Measurements from ENCODE around the gene CHCHD1.
"Not testable (repeated sequence)": the region's sequence is repeated elsewhere in the genome, so short reads cannot be mapped to it uniquely, and the experiment has no call there.

CHCHD1 gene

DNA sequence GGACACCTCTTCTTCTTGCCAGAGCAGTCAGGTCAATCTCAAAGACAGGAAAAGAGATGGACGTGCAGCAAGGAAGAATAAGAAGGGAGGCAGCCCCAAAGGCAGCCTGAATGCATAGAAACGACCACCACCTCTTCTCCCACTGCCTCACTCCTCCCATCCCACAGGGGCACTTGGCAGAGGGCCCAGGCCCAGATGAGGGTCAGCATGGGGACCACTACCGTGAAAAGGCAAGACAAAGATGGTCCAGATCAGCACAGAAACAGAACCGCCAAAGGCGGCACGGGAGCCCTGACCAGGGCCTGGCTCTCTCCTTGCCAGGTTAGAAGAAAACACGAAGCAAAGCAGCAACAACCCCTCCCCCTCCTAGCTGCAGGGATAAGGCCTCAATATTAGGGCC lies 31.5 kb downstream of the CHCHD1 start:
- DNase-seq (ENCODE audit: low read depth): no peak

- no peak for DNase-seq (ENCODE audit: low read depth)
Observed at GRCh38 chr10:73814276-73814895, 32.5 kb downstream of the CHCHD1 start.

DNA sequence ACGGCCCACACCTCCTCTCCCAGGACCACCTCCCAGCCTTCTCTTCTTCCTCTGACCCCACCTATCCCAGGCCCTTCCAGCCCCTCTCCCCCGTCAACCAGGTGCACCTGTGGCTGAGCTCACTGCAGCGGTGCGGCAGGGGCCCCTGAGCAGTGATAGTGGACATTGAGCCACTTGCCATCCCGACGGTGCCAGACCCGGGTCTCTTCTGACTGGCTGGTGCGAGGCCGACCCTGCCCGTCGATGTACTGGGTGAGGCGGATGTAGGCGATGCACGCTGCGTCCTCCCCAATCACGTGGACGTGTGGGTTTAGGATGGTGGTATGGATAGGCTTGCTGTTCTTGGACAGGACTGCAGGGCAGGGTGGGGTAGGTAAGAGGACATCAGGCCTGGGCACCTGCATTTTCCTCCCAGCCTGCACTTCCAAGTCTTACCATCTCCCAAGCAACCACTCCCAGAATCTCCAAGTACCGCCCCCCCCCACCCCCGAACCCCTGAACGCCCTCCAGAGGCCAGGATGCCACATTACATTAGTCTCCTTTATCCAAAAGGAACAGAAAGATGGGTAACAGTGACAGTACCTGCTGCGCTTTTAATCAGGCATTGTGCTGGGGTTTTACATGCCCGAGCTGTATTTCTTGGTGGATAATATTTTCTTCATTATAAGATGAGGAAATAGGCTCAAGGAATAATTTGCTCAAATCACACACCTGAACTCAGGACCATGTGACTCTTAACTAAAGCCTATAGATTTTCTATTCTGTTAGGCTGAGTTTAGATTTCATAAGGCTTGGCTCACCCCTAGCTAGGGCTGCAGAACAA lies 33.3 kb downstream of the CHCHD1 start:
- no peak for DNase-seq (ENCODE audit: low read depth)

GRCh38 chr10:73815719-73816030 lies 33.8 kb downstream of the CHCHD1 start:
- DNase-seq (ENCODE audit: low read depth): no peak

DNA sequence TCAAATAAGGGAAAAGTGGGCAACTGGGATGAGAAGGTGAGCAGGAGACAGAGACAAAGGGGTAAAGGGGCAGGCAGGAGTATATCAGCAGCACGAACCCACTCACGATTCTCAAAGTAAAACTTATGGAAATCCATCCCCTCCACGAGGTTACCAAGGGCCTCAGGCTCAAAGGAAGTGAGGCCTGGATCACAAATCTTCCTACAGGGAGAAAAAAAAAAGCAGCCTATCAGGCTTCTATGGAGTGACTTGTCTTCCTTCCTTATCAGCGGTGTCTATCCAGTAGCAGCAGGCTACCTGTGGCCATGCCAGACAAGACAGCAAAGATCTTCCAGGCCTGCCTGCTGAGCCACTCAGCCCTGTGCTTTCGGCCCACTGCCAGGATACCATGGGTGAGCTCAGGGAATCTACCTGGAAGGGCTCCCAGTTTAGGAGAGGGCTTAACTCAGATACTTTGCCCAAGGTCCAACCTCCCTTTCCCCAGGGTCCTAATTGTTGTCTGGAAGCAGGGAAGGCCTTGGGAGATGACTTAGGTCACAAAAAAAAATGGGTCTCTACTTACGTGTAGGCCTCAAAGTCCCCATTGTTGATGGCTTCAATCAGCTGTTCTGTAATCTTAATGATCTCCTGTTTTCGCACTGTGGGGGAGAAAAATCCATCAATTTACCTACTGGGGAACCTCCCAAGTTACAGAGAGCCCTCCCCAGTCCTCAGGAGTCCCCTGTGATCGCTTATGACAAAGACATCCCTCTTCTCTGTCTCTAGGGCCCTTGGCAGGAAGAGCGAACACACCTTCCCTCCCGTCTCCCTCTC lies 35.3 kb downstream of the CHCHD1 start:
- no peak for DNase-seq (ENCODE audit: low read depth)

DNA sequence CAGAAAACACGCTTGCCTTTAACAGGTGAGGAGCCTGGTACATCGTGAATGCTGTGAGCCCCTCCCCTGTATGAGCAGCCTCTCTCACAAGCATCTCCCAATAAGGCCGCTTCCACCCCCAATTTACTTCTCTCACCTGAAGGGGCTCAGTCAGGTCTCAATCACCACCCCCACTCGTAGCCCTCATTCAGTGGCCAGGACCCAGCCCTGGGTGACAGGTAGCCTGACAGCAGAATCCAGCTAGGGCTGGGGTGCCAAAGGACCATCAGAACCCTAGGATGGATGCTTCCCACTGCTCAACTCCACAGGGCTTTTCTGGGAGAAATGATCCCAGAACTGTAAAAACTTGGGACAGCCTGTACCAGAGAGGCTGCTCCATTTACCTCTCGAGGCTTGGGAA lies 36.0 kb downstream of the CHCHD1 start:
- DNase-seq (ENCODE audit: low read depth): no peak

DNA sequence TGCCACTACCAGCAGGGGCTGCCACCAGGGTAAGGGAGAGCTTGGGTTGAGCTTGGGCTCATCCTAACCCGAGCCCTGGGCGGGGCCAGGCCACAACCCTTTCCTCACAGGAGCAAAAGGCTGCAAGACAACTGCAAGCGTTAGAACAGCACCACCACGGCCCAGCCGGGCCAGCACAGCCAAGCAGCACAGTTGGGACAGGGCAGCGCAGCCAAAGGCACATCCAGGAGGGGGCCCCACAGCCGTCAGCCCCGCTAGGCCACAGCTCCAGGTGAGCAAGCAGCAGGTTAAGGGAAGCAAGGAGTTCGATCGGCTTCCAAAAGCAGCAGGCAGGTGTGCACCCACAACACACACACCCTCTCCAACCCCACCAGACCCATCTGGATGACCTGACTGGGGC lies 36.6 kb downstream of the CHCHD1 start:
- no peak for DNase-seq (ENCODE audit: low read depth)

DNA sequence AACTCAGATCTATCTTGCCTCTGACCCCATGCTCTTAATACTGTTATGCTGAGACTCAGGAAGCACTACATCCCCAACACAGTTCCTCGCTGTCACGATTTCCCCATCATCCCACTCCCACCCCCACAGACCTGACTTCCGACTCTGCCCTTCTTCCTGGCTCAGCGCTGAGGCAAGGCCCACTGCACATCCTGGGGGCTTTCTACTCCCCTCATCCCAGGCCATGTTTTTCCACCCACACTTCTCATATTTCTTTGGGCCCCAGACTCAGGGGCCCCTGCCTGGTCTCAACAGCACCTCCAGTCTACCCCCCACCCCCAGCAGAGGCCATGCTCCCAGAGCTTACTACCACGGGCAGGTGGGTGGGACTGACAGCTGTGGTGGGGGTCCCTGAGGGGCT lies 37.2 kb downstream of the CHCHD1 start:
- DNase-seq (ENCODE audit: low read depth): no peak

DNA sequence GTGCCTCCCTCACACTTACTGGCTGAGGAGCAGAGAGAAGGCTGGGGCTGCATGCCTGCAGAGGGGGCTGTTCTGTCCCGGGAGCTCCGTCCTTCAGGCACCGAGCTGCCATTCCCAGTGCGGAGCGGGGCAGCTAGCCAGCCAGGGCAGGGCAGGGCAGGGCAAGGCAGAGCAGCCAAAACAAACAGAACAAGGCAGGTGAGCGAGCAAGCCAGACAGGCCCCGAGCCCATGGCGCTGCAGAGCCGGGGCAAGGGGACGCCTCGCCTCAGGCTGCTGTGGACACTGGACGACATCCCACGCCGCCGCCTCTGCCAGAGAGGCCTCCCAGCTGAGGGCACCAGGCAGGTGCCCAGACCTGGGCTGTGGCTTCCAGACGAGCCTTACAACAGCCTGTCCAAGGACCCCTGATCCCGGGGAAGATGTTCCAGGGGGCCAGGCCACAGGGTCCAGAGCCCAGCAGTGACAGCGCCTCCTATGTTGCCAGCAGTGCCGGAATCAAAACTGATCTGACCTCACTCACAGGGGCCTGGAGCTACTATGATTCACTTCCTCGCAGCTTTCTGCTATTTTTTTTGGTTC lies 37.8 kb downstream of the CHCHD1 start:
- no peak for DNase-seq (ENCODE audit: low read depth)

- DNase-seq (ENCODE audit: low read depth): no peak
Observed at GRCh38 chr10:73823391-73823790, 41.5 kb downstream of the CHCHD1 start.

- no peak for DNase-seq (ENCODE audit: low read depth)
Observed at GRCh38 chr10:73824146-73824725, 42.4 kb downstream of the CHCHD1 start.

GRCh38 chr10:73827346-73828089 lies 45.7 kb downstream of the CHCHD1 start:
- peak; percentile 81 for DNase-seq (ENCODE audit: low read depth)

GRCh38 chr10:73828161-73828560 lies 46.3 kb downstream of the CHCHD1 start:
- no peak for DNase-seq (ENCODE audit: low read depth)

DNA sequence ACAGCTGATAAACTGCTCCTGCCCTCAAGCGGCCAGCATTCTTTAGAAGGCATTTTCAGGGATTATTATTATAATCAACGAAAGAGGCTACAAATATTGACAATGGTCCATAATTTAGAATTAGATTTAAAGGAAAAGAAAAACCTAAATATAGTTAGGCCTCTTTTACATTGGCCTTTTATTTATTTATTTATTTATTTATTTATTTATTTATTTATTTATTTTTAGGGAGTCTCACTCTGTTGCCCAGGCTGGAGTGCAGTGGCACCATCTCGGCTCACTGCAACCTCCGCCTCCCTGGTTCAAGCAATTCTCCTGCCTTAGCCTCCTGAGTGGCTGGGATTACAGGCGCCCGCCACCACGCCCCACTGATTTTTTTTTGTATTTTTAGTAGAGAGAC lies 47.2 kb downstream of the CHCHD1 start:
- not testable (repeated sequence) for DNase-seq (ENCODE audit: low read depth)

Measured in fibroblast of gingiva (primary cell).